HG02571 (cell line): ENCODE measurements around the gene NFU1.
"Not testable (repeated sequence)": the region's sequence is repeated elsewhere in the genome, so short reads cannot be mapped to it uniquely, and the experiment has no call there.

Experiments
- ATAC-seq: cut with Tn5 transposase; IDR thresholded peaks from one replicate; pipeline ENCODE4 v1.9.1; 2021; ENCODE audit warnings: mild to moderate bottlenecking, moderate library complexity; ENCODE audit not compliant: unreplicated experiment

The NFU1 gene

GRCh38 chr2:69452687-69453086 is 15.5 kb upstream of the NFU1 start:
- no peak for ATAC-seq

DNA sequence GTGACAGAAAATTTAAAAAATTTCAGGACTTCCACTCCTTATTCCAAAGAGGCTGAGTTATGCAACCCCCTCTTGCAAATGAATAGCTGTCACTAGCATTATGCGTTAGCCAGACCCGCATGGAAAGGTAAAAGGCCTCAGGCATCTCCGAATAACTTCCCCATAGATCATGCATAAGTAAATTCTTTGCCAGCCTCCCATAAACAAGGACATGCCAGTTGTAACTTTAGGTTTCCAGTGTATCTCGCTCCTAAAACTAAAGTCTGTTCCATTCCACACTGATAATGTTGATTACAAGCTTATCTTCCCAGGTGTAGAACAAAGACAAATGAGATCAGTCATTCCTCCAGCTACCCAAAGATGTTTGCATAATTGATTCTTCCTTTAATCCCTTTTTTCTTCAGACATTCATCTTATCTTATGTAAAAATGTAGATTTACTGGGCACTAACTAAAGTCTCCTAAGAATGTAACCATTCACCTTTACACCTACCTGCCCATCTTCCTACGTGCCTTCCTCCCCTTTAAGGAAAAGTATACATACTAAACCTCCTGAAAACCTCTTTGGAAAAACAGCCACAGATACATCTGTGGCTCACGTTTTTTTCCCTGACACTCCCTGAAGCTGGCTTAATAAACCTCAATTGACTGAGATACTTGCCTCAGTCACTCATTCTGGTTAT is 13.6 kb upstream of the NFU1 start:
- ATAC-seq: no peak

- no peak for ATAC-seq
Measured at GRCh38 chr2:69449906-69450305, 12.7 kb upstream of the NFU1 start.

DNA sequence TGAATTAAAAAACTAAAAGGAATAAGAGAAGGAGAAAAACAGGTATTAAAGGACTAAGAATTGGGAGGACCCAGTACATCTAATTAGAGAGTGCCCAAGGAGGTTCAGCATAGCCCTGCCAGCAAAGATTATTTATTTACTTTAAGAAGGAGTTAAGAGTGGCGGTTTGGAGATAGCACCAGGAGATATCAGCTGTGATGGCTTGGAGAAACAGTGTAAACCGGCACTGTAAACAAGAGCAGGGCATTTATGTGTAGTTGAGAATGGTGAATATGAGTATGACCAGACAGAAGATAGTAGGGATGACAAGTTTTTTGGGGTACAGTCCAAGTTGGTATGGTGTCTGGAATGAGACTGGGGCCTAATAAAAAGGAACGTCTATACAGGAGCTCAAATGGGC is 6.4 kb upstream of the NFU1 start:
- ATAC-seq: not testable (repeated sequence)

DNA sequence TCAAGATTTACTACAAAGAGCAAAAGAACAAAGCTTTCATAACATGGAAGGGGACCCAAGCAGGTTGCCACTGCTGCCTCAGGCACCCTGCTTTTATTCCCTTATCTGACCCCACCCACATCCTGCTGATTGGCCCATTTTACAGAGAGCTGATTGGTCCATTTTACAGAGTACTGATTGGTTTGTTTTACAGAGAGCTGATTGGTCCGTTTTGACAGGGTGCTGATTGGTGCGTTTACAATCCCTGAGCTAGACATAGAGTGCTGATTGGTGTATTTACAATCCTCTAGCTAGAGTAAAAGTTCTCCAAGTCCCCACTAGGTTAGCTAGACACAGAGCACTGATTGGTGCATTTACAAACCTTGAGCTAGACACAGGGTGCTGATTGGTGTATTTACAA is 2.3 kb upstream of the NFU1 start:
- ATAC-seq: not testable (repeated sequence)

DNA sequence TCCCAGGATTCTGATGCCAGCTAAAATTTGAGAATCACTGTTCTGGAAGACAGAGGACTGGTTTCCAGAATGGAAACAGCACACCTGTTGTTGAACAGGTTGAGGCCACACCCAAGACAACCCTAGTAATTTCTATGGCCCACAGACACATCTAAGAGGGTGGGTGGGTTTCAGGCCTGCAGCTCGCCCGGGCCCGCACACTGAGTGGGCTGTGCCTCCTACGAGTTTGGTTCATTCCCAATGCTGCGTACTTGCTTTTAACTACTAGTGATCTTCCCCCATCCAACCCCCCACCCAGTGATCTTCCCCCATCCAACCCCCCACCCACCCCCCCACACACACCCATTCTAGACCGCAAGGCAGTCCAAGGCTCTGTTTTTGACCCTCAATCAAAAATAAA is 1.3 kb upstream of the NFU1 start:
- no peak for ATAC-seq

GRCh38 chr2:69437751-69438154 is 518 bp upstream of the NFU1 start:
- ATAC-seq: no peak

DNA sequence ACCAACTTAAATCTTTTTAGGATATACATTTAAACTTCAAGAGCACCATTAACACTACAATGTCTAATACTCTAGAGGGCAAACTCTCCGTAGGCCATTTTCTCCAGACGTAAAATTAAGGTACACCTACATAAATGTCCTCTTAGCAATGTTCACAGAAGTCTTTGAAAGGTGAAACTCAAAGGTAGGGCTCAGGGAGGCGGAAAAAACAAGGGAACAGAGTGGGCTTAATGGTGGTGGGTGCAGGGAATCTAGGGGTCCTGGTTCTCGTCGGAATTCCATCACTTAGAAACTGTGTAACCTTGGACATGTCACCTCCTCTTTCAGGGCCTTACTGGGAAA is 668 bp downstream of the NFU1 start:
- ATAC-seq: peak; percentile 1

- no peak for ATAC-seq
Measured at GRCh38 chr2:69434753-69435152, 2.5 kb downstream of the NFU1 start.

GRCh38 chr2:69429491-69430183 is 7.6 kb downstream of the NFU1 start:
- ATAC-seq: no peak

DNA sequence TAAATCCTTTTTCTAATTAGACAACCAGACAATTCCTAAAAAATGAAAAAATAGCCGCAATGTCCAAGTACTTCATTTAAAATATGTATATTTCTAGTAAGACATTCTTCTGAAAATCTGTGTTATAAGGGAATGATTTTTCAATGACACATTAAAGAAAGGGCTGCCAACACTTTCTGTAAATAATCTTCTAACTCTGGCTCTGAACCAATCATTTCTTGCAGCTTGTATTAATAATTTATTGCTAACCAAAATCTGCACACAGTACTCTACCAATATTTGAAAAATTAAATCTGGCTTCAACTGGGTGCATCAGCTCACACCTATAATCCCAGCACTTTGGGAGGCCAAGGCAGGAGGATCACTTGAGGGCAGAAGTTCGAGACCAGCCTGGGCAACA is 8.3 kb downstream of the NFU1 start:
- ATAC-seq: no peak

DNA sequence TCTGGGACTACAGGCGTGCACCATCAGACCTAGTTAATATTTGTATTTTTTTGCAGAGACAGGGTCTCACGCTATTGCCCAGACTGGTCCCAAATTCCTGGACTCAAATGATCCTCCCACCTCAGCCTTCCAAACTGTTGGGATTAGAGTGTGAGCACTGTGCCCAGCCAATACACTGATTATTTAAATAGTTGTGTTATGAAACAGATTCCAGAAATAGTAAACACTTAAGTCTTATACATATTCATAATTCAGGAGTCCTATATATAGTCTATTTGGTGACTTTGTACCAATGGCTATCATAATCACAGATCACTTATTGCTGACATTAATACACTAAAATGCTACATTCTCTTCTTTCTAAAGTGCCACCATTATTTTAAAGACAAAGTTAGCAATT is 12.8 kb downstream of the NFU1 start:
- ATAC-seq: no peak

DNA sequence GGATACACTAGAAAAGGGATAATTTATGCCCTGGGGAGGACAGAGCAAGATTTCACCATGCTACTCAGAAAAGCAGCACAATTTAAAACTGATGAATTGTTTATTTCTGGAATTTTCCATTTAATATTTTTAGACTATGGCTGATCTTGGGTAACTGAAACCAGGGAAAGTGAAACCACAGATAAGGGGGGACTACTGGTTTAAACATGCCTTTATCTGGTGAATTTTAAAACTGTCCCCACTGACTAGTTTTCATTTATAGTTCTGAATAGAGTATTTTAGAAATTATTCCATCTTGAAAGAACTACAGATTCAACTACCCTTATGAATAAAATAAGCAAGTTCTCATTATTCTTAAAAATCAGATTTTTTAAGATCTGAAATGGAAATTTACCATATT is 15.0 kb downstream of the NFU1 start:
- ATAC-seq: no peak

GRCh38 chr2:69419111-69419510 is 18.1 kb downstream of the NFU1 start:
- not testable (repeated sequence) for ATAC-seq

DNA sequence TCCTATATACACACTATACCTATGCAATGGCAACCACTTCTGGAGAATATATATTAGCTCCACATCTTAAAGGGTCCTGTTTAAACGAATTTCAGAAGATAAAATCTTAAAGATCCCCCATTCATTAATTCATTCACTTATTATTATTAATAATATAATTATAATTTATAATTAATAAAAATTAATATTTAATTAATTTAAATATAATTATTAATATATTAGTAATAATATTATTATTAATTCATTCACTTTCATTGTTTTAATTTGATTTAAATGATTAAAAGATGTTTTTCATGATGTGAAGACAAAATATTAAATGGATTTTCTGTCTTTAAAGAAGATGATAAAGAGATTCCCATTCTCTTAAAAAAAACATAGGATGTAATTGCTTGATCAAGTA is 21.1 kb downstream of the NFU1 start:
- ATAC-seq: no peak

DNA sequence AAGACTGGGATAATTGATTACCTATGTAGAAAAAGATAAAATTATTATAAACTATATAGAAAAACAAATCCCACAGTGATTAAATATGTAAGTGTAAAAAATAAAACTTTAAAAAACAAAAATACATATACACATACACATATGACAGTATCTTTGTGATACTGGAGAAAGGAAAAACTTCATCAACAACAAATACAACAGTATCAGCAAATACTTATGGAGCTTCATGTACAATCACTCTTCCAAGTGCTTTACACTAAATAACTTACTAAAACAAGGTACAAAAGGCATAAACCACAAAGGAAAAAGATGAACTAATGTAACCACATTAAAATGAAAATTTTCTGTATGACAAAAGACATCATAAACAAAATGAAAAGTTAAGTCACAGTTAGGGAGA is 26.1 kb downstream of the NFU1 start:
- ATAC-seq: no peak

DNA sequence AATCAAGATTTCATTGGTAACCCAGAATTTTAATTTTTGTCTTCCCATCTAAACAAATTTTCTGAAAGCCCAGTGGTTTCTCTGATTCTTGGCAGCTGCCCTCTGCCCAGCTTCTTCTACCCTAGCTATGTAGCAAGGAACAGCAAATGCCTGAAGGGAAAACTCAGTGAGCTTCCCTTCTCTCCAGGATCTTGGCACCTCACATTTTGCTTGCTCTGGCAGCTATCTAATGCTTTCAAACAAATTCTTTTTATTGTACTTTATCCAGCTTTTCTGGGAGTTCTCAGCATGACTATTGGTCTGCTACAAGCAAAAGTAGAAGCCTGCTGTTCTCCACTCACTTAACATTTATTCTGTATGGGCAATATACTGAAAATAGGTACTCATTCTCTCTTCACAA is 31.9 kb downstream of the NFU1 start:
- no peak for ATAC-seq

DNA sequence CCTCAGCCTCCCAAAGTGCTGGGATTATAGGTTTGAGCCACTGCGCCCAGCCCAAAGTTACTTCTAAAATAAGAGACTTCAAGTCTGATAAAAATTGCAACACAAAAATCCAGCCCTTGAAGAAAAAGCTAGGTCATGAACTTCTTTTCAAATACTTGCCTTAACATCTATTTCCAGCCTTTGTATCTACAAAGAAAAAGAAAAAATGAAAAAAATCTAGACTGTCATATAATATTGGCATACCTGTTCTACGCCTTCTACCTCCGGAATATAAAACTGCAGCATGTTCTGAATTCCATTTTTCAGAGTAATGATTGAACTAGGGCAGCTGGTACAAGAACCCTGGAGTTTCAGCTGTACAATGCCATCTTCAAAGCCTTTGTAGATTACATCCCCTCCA is 37.1 kb downstream of the NFU1 start:
- ATAC-seq: no peak

DNA sequence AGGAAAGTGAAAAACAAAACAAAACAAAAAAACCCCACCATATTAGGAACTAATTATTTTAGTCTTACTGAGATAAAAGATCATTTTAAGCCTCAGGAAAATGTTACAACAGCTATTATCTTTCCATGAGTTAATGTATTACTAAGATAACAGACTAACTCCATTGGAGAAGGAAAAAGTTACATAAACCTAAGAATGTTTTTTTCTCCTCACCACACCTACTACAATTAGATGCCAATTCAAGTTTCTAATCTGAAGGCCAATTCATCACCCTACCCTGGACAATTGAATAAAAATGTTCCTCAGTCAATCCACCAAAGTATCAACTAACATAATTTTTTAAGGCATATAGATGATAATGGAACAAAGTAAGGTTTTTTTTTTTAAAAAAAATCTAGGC is 40.0 kb downstream of the NFU1 start:
- no peak for ATAC-seq

- ATAC-seq: no peak
Measured at GRCh38 chr2:69395866-69396265, 41.4 kb downstream of the NFU1 start.

DNA sequence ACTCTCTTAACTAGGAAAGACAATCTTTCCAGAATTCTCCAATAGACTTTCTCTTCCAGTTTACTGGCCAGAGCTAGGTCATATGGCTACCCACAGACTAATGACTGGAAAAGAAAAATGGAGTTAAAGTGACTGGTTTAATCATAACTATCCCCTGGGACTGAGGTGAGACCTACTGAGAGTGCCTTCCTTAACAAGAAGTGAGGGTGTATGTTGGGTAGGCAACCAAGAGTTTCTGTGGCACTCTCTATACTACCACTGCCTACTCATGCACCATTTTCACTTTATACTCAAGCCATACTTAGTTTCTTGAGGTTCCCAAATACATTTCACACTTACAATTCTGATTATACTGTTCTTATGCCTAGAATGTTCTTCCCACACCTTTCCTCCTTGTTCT is 43.3 kb downstream of the NFU1 start:
- ATAC-seq: no peak

DNA sequence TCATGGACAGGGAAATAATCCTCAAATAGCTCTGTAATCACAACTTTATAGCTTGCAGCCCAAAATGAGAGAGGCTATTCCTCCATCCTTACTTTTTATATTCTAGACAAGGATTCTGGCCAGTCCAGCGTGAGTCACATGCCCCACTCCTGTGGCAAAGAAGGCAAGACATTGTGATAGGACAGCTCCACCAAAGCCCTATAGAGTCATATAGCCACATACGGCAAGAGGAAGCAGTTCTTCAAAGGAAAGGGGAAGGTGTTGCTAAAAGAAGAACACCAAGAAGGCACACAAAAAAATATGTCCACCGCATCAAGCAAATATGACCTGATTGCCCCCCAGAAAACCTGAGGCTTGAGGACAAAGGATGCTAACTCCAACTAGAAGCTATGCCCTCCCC is 46.8 kb downstream of the NFU1 start:
- no peak for ATAC-seq

GRCh38 chr2:69390001-69390400 is 47.2 kb downstream of the NFU1 start:
- no peak for ATAC-seq
